Kidney tubule cell (primary cell): ENCODE results near the gene SCN9A.

ENCODE experiments used
- DNase-seq: peaks from one replicate; pipeline ENCODE4 v3.0.0-alpha.2; 2018; ENCODE audit warnings: low spot score

Gene SCN9A

GRCh38 chr2:166179201-166179600 is 196.5 kb downstream of the SCN9A start:
- DNase-seq, result no peak

GRCh38 chr2:166173263-166173662 is 202.5 kb downstream of the SCN9A start:
- no peak for DNase-seq

- DNase-seq, result no peak
These were observed 204.5 kb downstream of the SCN9A start for GRCh38 chr2:166171216-166171615.

GRCh38 chr2:166170356-166170755 is 205.4 kb downstream of the SCN9A start:
- peak; percentile 38 for DNase-seq

GRCh38 chr2:166167449-166167848 is 208.3 kb downstream of the SCN9A start:
- DNase-seq, result peak; percentile 15

GRCh38 chr2:166163775-166164174 is 212.0 kb downstream of the SCN9A start:
- DNase-seq, result no peak

GRCh38 chr2:166158546-166158945 is 217.2 kb downstream of the SCN9A start:
- no peak for DNase-seq

GRCh38 chr2:166157578-166157977 is 218.2 kb downstream of the SCN9A start:
- no peak for DNase-seq

- no peak for DNase-seq
These were observed 218.7 kb downstream of the SCN9A start for GRCh38 chr2:166156985-166157490.

GRCh38 chr2:166155589-166155988 is 220.2 kb downstream of the SCN9A start:
- DNase-seq, result no peak

GRCh38 chr2:166154685-166155338 is 220.9 kb downstream of the SCN9A start:
- DNase-seq, result no peak

- DNase-seq, result no peak
These were observed 223.7 kb downstream of the SCN9A start for GRCh38 chr2:166152064-166152463.

- DNase-seq, result no peak
These were observed 227.0 kb downstream of the SCN9A start for GRCh38 chr2:166148500-166149400.

GRCh38 chr2:166147883-166148282 is 227.9 kb downstream of the SCN9A start:
- no peak for DNase-seq
